ENCODE results near the gene OPA3.

The OPA3 gene

GRCh38 chr19:45560686-45561085 is 23.9 kb downstream of the OPA3 start:
- DNase-seq = no peak

DNA sequence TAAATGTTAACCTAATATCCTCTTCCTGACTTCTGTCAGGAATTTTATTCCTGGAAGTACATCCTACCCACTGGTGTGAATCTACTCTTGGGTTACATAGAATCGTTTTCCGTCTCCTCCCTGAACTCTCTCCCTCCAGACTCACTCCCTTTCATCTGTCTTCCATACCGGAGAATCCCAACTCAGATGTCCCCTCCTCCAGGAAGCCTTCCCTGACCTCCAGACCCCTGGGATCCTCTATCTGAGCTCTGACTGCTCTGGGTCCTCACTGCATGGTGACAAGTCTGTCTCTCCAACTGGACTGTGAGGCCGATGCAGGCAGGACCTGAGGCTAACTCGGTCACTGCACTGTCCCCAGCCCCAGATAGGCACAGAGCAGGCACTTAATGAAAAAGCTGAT is 24.6 kb downstream of the OPA3 start:
- DNase-seq = no peak

DNA sequence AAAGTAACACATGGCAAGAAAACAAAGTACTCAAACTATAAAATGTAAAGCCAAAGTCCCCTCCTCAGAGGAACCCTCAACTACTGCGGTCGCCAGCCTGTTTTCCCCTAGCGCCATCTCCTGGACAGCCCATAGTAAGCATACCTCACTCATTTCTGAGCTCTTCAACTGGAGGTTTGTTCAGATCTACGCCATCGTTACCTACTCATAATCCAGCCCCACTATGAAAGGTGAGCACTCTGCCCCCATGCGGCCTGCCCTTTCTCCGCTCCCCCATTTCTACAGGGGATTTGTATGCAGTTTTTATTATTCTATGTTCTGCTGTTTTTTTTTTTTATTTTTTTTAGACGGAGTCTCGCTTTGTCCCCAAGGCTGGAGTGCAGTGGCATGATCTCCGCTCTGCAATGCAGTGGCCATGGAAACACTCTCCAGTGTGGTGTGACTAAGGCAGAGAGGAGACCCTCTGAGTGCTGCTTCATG is 26.2 kb downstream of the OPA3 start:
- DNase-seq = peak; percentile 54 to 68

- no peak for DNase-seq
These were observed 27.8 kb downstream of the OPA3 start for GRCh38 chr19:45556835-45557234.

DNA sequence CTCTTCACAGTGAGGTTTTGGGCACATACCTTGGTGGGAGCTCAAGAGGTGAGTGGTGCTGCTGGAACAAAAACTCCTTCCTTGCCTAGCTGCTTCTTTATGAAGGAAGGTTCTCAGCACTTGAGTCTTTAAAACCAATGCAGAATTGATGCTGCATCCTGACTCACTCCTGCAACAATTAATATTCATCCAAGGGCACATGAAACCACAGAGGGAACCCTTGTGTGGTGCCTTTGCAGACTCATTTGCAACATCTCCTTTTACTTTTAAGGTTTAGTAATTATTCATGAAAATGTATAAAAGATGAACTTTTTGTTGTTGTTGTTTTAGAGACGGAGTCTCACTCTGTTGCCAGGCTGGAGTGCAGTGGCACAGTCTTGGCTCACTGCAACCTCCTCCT is 30.1 kb downstream of the OPA3 start:
- no peak for DNase-seq

- DNase-seq = no peak
These were observed 31.1 kb downstream of the OPA3 start for GRCh38 chr19:45553464-45553863.

DNA sequence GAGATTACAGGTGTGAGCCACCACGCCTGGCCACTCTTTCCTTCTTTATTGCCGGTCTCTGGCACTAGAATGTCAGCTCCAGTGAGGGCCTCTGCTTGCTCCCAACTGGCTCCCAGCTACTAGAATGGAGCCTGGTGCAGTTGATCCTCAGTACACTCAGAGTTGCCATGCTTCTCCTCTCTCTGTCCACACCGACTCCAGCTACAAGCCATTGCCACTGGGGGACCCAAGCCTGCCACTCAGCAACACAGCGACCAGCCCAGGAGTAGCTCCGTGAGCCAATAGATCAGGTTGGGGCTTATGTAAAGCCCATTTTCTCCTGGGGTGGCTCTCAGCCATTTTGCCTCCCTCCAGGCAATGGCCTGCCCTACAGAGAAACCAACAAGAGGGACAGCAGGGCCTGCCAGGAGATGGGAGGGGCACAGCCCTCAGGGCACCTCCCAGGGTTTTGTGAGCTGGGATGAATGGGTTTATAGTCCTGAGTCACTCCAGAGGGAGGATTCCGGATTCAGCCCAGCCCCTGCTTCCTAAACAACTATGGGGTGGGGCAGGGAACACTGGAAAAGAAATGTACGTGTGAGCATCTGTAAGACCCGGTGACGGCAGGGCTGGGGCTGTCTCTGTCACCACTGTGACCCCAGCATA is 36.5 kb downstream of the OPA3 start:
- DNase-seq = no peak

- no peak for DNase-seq
These were observed 37.3 kb downstream of the OPA3 start for GRCh38 chr19:45547211-45547770.

GRCh38 chr19:45542234-45542668 is 42.4 kb downstream of the OPA3 start:
- DNase-seq = no peak

- no peak for DNase-seq
These were observed 45.1 kb downstream of the OPA3 start for GRCh38 chr19:45539459-45539858.

- DNase-seq = no peak
These were observed 53.3 kb downstream of the OPA3 start for GRCh38 chr19:45531349-45531748.

GRCh38 chr19:45529420-45529785 is 55.2 kb downstream of the OPA3 start:
- no peak for DNase-seq

GRCh38 chr19:45528744-45529419 is 55.7 kb downstream of the OPA3 start:
- no peak for DNase-seq

DNA sequence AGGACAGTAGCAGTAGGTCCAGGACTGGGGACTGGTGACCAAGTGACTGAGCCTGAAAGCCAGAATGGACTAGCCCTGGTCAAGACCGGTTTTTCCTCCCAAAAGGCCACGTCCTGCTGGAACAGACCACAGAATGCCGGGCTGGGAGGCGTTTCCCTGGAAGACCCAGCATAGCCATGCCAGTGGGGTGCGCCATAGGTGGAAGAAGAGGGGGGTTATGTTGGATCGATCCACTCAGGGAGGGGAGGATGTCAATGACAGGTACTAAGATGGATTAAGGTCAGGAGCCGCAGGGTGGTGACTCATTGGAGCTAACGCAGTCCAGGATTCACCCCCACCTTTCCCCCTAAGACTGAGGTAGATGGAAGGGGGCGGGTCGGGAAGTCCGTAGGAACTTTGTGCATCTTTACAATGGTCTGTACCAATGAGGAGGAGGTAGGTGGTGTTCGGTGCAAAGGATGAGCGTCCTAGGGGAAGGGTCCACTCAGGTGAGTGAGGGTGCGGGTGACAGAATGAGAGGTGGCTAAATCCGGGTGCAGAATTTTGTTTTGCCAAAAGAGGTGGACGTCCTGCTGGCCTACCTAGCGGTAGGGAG is 56.4 kb downstream of the OPA3 start:
- no peak for DNase-seq

DNA sequence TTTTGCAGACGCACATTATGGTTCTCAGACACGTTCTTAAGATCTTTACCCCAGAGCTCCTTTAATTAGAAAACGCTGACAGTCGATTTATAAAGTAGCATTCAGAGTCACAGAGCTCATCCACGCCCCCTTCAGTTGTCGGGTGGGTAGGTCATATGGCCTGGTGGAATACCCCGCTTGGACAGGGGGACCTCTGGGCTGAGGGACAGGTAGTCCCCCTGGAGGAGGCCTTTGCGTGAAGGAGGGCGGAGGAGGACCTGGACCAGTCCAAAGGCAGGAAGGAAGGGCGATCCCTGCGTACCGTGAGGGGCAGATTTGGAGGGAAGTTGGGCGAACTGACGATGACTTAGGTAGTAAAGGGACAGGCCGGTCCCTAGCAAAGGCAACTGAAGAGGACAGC is 56.9 kb downstream of the OPA3 start:
- DNase-seq = no peak

GRCh38 chr19:45526971-45527370 is 57.6 kb downstream of the OPA3 start:
- no peak for DNase-seq

GRCh38 chr19:45526143-45526542 is 58.5 kb downstream of the OPA3 start:
- DNase-seq = no peak

DNA sequence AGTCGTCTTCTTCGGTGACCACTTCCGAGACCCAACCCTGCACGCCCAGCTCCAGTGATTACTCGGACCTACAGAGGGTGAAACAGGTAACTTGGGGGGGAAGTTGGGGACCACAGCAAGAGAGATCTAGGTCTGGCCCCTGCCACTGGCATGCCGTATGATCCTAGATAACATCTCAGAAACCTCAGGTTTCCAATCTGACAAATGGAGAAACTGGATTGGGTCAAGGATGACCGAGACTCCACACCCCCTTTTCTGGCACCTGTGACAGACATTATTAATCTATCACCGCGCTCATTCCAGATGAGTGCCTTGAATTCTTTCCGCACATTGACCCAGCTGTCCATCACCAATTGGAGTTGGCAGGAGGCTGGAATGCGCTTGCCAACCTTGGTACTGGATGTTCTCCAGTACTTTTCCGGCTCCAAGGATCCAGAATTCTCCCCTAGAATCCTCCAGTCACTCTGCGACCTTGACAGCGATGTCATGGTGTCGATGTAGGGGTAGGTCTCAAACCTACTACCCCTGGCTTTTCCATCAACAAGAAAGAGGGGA is 60.0 kb downstream of the OPA3 start:
- no peak for DNase-seq

GRCh38 chr19:45523642-45524256 is 60.9 kb downstream of the OPA3 start:
- DNase-seq = peak; percentile 64 to 67

DNA sequence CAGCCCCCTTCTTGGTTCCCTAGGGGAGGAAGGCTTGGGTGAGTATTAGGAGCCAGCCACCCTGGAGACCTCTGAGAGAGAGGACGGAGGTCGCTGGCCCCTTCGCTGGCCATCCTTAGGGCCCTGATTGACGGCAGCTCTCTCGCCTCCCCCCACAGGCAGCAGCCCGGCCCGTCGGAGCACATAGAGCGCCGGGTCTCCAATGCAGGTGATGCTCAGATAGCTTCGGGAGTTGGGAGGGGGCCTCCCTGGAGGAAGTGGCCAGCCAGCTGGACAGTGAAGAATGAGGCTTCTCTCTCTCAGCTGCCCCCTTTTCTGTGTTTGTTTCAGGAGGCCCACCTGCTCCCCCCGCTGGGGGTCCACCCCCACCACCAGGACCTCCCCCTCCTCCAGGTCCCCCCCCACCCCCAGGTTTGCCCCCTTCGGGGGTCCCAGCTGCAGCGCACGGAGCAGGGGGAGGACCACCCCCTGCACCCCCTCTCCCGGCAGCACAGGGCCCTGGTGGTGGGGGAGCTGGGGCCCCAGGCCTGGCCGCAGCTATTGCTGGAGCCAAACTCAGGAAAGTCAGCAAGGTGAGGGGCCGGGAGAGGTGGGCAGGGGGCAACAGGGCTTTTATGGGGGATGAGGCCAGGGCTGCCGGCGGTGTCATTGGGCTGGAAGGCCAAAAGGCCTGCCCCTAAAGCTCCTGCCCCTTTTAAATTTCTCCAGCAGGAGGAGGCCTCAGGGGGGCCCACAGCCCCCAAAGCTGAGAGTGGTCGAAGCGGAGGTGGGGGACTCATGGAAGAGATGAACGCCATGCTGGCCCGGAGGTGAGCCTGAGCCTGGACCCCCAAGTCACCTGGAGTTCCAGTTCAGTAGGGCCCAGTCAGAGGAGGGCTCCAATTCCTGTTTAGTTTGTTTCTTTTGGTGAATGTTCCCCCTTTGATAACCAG is 62.3 kb downstream of the OPA3 start:
- DNase-seq = no peak

DNA sequence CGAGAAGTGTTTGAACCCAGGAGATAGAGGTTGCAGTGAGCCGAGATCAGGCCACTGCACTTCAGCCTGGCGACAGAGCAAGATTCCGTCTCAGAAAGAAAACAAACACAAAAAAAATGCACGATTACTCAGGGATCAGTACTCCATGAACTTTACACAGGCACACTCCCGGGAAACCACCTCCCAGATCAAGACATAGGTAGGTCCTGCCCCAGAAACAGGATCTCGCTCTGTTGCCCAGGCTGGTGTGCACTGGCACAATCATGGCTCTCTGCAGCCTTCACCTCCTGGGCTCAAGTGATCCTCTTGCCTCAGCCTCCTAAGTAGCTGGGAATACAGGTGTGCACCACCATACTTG is 66.2 kb downstream of the OPA3 start:
- no peak for DNase-seq

Data from activated CD4-positive, alpha-beta T cell treated with anti-CD3 and anti-CD28 coated beads for 4 hours (primary cell).